ENCODE measurements around the gene RAB11FIP3.
"Not testable (repeated sequence)": the region's sequence is repeated elsewhere in the genome, so short reads cannot be mapped to it uniquely, and the experiment has no call there.

RAB11FIP3 gene, protein sequence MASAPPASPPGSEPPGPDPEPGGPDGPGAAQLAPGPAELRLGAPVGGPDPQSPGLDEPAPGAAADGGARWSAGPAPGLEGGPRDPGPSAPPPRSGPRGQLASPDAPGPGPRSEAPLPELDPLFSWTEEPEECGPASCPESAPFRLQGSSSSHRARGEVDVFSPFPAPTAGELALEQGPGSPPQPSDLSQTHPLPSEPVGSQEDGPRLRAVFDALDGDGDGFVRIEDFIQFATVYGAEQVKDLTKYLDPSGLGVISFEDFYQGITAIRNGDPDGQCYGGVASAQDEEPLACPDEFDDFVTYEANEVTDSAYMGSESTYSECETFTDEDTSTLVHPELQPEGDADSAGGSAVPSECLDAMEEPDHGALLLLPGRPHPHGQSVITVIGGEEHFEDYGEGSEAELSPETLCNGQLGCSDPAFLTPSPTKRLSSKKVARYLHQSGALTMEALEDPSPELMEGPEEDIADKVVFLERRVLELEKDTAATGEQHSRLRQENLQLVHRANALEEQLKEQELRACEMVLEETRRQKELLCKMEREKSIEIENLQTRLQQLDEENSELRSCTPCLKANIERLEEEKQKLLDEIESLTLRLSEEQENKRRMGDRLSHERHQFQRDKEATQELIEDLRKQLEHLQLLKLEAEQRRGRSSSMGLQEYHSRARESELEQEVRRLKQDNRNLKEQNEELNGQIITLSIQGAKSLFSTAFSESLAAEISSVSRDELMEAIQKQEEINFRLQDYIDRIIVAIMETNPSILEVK

DNA sequence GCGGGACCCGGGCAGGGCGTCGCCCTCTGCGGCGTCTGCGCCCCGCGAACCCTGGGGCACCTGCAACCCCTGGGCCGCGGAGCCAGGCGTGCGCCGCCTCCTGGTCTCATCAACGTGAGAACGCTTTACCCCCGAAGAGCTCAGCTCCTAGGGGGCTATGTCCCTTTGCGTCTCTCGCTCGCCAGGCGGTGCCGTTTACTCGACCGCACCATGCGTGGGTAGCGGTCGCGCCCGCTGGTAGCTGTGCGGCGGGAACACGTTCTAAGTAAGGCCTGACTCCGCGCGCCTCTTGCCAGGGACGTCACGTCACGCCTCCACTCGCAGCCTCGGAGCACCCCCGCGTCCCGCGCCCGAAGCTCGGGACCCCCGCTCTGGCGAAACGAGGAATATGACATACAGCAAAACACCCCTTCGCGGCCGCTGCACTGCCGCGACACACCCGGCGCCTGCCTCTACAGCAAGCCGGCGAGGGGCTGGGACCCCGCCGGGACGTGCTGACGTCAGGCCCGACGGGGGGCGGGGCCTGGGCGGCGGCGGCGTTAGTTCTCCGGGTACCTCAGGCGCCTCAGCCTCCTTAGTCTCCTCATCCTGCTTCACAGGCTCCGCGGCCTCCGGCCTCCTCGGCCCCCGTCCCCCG lies at the start of gene RAB11FIP3:
TSS of gene RAB11FIP3 (plus strand) at position 568 of the 637 bp plus-strand sequence. CDS start 358 bp downstream, outside the sequence.
- peak; percentile 93 for DNase-seq

GRCh38 chr16:375927-376816 lies 49.3 kb upstream of the RAB11FIP3 start:
- no peak for DNase-seq

DNA sequence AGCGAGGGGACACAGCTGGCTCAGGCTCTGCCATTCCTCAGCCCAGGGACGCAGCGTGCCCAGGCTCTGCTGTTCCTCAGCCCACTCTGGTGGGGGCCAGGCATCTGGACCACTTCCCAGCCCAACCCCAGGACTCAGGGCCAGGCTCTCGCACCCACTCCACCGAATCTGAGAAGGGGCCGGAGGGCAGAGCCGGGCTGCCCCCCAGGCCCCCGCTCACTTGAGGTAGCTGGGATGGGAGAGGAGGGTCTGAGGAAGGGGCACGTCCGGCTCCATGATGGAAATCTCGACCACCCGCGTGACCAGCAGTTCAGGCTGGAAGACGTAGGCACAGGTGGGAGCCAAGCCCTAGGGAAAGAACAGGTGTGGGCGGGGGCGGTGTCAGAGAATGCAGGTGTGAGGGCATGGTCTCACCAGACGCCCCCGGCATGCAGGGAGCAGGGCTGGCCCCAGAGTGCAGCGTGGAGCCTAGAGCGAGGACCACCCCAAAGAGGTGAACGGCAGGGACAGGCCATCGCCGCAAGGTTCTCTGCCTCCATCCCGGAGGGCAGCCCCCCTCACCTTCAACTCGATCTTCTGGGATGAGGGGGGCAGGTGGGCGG lies 48.5 kb upstream of the RAB11FIP3 start:
- no peak for DNase-seq

DNA sequence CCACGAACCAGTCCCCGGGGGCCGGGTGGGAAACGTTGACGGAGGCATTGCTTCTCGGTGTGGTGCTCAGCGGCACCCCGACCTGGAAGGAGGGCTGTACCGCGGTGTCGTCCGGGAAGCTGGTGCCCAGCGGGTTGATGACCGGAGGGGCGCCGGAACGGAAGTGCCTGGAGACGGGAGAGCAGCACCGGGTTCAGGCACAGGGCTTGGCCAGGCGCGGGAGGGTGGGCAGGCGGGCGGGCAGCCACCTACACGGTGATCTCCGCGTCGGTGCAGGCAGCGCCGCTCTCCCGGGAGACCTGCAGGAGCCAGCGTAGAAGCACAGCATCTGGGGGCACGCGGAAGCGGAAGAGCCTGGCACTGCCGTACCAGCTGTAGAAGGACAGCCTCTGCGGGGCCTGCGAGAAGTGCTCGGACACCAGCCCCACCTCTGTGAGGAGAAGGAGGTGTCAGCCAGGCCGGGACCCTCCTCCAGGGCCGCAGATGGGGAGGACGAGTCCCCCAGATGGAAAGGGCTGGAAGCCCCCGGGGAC lies 48.0 kb upstream of the RAB11FIP3 start:
- DNase-seq: no peak

DNA sequence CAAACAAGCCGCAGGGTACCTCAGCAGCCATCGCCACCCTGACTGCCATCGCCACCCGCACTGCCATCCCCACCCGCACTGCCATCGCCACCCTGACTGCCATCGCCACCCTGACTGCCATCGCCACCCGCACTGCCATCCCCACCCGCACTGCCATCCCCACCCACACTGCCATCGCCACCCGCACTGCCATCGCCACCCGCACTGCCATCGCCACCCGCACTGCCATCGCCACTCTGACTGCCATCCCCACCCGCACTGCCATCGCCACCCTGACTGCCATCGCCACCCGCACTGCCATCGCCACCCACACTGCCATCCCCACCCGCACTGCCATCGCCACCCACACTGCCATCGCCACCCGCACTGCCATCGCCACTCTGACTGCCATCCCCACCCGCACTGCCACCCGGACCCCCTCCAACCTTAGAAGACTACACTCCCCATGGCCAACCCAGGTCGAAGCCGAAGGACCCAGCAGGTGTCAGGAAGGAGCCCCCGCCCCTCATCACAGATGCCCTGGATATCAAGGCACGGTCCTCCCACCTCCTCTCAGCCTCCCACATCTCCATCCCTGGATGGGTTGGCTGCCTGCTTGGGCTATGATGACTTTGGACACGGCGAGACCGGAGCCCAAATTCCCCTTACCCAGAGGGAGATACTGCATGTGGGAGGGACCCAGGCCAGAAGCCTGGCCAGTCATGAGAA lies 47.2 kb upstream of the RAB11FIP3 start:
- not testable (repeated sequence) for DNase-seq

GRCh38 chr16:378821-379182 lies 46.6 kb upstream of the RAB11FIP3 start:
- DNase-seq: no peak

- no peak for DNase-seq
These were observed 46.1 kb upstream of the RAB11FIP3 start for GRCh38 chr16:379183-379960.

GRCh38 chr16:379961-380761 lies 45.3 kb upstream of the RAB11FIP3 start:
- DNase-seq: no peak

- DNase-seq: no peak
These were observed 44.8 kb upstream of the RAB11FIP3 start for GRCh38 chr16:380762-381011.

- DNase-seq: no peak
These were observed 44.2 kb upstream of the RAB11FIP3 start for GRCh38 chr16:381012-381788.

- DNase-seq: peak; percentile 69
These were observed 43.4 kb upstream of the RAB11FIP3 start, which contains the start of gene PGAP6 for GRCh38 chr16:381789-382717. Gene PGAP6 (minus strand): TSS chr16:381978. CDS start chr16:381821, 157 bp downstream.

- peak; percentile 51 for DNase-seq
These were observed 42.0 kb upstream of the RAB11FIP3 start for GRCh38 chr16:383326-384051.

- no peak for DNase-seq
These were observed 38.8 kb upstream of the RAB11FIP3 start for GRCh38 chr16:386641-387156.

- DNase-seq: not testable (repeated sequence)
These were observed 37.4 kb upstream of the RAB11FIP3 start for GRCh38 chr16:387761-388666.

DNA sequence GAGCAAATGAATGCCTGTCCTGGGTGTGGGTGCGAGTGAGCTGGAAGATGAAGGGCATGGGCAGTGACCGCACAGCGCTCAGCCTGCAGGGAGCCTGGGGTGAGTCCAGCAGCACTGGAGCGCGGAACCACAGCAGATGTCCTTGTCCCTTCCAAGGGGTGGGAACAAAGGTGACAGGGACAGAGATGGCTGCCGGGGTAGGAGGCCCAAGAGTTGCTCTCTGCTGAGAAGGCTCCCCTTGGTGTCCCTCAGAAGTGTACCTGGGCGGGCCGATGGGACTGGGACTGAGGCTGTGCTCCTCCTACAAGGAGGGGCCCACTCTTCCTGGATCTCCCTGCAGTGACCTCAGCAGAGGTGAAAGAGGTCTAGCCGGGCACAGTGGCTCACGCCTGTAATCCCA lies 36.1 kb upstream of the RAB11FIP3 start:
- DNase-seq: no peak
